HK-2 (cell line): ENCODE data around the gene CMSS1.

Source experiments
- DNase-seq: peaks from one replicate; pipeline ENCODE4 v3.0.0-alpha.2; 2018; ENCODE audit not compliant: unreplicated experiment

The CMSS1 gene

DNA sequence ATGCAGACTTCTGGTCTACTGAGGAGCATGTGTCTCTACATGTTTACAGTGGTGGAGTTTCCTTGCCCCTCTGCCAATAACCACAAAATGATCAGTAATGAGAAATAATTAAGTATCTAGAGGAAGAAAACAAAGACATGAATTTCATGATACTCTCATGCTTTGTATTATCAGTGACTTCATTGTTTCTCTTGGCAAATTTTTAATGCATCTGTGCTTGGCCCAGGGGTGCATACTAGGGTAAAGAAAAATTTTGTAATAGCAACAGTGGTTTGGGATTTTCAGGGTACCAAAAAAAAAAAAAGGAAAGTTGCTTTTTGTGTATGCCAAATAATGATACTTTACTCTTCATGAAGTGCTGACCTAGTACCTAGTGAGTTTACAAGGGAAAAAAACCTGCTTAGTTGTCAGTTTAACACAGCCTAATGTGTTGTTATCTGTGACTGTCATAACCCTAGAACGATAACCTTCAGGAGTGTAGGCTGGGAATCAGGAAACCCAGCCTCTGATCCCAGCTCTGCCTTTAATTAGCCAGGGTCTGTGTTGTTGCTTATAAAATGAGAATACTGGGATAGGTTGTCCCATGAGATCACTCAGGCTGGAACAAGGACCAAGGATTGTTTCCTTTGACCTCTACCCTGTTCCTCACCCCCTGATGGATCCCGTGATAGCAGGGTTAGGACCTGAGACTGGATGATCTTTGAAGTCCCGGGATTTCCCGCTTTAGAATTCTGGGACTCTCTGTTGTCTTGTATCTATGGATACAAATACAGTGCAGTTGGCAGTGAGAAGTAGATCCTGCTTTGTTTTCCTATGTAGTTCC lies 117.5 kb downstream of the CMSS1 start:
- no peak for DNase-seq

DNA sequence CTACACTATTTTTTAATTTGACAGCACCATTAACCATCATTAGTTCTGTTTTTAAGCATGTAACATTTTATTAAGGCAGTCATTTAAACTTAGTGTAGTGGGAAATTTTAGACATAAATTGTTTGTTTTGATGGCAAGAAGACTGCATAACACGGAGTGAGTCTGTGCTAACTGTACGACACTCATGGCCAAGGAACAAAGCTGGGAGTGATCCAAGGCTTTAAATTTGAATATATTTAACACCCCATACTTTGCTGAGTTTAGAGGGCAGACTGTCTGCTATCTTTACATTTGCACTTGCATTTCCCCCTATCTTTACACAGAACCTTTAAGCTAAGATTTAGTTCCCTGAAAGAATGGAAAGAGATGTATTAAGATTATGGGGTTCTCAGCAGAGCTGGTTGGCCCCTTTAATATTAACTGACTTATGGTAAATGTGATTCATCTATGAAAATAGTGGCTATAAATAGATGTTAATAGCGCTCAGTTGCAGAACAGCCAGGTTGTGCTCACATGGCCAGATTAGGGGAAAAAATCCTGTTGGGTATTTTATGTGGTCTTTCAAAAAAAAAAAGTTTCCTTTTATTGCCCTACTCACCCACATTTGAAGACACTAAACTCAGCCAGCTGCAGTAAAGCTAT lies 120.7 kb downstream of the CMSS1 start:
- DNase-seq, result no peak

DNA sequence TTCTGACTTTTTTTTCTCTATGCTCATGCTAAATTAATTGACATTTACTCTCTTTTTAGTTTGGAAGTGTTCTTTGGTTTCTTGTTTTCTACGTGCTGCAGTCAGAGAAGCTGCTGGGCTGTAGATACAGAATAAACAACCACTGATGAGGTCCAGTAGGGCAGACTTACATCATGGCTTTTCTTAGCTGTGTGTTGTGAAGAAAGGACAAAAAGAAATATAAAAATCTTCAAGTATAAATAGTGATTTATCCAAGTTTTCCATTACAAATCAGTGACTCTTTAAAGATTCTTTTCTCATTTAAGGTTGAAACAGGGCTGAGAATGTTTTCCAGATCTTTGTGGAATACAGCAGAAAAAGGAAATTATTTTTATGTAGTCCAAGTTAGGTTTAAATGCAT lies 122.2 kb downstream of the CMSS1 start:
- DNase-seq, result no peak

DNA sequence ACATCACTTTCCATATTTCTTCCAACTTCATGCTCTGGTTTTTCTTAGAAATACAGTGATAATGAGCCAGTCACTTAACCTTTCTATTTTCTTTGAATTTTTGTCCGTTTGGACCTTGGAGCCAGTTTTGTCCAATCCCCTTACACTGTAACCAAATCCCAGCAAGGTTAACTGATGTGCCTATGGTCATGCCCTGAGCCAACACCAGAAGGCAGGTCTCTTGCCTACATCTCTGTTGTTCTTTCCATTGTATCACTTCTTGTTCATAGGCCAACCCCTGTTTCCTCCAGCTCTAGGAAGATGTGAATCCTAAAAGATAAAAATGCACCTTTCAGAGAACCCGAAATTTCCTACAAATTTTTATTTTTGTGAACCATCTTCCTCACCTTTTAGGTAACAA lies 122.7 kb downstream of the CMSS1 start:
- DNase-seq, result no peak

DNA sequence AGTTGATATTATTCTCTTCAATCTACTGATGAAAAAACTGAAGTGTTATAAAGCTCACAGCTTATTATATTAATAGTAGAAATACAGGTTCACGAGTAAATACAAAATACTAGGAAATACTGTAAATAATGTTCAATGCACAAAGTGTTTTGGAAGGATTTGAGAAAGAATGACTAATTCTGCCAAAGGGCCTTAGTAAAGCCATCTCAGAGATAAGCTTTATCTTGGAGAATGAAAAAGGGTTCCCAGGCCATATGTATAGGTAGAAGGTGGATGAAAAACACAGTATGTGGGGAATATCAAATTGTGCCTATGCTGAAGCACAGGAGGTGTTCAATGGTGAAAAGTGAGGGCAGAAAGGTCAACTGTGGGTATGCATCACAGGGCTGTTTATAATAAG lies 123.5 kb downstream of the CMSS1 start:
- DNase-seq, result no peak

DNA sequence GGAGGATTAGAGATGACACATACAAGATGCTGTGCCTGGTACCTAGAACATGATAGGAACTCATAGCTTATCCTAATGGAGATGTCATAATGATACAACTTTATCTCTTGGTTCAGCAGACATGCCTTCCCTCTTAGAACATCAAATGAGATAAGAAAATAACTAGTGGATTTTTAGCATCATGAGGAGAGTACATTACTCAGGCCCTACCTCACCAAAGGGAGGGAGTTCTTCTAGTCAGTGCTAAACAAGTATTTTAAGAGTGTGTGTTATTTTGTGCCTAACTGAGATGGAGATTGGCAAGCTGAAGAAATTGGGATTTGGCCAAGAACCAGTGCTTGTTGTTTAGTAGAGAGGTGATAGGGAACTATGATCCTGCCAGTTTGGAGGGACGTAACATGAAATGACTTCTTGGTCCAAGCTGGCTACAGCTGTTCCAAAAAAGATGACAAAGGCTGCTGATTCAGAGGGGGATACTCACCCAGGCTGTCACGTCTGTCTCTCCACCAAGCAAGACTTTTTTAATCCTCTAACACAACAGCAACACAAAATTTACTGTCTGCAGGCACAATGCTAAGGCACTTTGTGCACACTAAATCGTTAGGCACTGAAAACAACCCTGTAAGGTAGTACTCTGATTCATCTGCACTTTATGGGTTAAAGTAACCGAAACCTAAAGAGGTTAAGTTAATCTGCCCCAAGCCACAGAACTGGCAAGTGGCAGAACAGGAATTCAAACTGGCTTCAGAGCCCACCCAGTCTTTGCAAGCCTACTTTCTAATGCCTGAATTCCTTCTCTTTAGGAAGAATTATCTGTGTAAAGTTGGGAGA lies 126.5 kb downstream of the CMSS1 start:
- no peak for DNase-seq

DNA sequence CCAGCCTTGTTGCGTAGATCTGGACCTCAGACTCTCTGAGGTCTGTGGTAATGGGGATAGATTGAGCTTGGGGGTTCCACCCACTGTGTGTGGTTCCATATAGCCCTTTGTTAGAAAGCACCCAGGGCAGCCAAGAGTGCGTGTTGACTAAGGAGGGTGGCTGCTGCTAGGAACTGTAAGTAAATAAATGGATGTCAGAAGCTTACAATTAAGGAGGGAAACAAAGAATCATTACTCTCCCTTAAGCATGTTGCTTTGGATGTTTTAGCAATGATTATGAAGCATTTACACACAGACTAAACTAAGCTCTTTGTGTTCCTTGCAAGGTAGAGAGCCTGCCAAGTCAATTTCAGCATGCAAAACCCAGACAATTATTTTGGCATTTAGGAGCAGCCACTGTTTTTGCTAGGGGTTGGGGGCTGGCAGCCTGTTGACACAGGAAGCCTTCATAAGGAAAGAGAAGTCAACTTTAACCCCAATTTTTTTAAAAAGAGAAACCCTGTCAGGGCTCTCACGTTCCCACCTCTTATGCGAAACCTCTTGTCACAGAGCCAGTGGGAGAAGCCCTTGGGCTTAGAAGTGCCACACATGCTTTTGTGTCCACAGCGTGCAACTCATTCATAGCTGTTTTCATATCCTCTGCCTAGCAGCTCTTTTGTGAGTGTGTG lies 127.8 kb downstream of the CMSS1 start:
- DNase-seq, result no peak

DNA sequence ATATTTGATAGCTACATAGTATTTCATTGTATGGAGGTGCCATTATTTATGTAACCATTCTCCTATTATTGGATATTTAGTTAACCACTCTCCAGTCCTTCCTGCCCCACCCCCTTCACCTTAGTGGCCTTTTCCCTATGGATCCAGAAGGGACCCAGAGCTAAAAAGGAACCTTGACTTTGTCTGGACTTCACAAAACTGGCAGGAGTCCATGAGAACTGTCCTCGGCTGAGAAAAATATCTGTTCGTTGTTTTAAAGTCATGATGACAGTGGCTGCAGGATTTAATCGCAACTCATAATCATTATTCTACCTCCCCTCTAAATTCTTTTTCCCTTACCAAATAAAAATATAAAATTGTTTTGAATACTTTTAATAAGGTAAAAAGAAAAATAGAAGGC lies 129.7 kb downstream of the CMSS1 start:
- DNase-seq, result no peak

DNA sequence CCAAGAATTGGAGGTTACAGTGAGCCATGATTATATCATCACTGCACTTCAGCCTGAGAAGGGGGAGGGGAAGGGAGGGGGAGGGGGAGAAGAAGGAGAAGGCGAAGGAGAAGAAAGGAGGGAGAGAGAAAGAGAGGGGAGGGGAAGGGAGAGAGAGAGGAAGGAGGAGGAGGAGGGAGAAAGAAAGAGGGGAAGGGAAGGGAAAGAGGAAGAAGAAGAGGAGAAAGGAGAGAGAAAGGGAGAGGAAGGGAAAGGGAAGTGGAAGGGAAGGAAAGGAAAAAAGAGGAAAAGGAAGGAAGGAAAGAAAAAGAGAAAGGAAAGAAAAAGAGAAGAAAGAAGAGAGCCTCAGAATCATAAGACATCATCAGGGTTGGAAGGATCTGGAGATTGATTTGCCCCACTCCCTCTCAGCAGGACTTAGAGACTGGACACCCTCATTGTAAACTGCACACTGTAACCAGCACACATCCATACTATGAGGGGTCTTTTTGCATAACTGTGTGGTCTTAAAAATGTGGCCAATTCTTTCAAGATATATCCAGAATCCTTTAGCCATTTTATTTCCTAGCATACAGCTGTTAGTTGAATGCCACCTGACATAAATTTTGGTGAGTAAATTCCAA lies 130.9 kb downstream of the CMSS1 start:
- no peak for DNase-seq

DNA sequence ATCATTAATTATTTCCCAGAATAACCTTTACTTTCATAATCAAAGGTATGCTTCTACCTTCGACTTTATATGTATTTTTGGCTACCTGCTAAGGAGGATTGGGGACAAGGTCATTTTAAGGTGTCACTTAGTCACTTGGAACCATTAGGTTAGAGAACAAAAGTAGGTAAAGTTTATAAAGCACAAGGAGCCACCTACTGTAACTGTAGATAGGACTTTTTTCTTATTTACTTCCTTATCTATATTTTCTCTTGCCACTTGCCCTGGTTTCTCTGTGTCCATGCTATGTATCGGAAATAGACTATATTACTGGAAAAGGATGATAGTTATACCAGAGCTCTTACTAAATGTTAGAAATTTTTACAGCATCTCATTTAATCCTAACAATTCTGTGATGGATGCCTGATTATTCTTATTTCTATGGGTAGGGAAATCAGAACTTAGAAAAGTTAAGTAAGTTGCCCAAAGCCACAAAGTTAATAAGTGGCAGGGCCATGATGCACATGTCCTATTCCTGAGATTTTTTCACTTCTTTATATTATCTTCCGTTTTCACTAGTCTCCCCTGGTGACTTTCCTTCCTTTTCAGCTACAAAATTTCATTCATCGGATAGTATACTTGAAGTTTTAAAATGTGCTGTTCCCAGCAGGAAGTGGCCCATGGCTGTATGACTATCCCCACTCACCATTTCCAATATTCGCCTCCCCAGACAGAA lies 132.5 kb downstream of the CMSS1 start:
- DNase-seq, result no peak

DNA sequence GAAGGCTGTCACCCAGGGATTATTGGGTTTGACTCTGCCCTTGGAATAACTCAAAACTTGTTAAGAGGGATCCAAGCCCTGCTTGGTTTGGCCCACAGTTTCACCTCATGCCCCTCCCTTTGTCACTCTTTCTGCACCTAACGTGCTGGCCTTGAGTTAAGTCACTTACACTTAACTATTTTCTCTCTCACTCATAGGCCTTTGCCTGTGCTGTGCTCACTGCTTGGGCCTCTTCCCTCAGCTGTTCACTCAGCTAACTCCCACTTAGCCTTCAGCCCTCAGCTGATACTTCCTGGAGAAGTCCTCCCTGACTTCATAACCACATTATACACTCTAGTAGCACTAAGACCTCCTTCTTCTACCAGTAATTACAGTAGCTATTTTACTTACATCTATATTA lies 133.3 kb downstream of the CMSS1 start:
- peak; percentile 50 for DNase-seq

DNA sequence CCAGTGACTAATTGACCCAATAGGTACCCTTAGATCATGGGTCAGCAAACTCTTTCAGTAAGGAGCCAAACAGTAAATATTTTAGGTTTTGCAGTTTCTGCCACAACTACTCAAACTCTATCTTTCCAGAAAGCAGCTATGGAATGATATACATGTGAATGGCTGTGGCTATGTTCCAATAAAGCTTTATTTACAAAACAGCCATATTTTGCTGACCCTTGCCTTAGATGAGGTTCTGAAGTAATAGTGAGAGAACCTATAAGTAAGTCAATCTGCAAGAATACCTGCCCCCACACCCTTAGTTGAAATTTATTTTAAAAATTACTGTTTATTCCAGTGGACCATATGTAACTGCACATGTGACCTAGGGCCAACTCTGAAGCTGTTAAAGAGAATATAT lies 134.0 kb downstream of the CMSS1 start:
- DNase-seq, result no peak

DNA sequence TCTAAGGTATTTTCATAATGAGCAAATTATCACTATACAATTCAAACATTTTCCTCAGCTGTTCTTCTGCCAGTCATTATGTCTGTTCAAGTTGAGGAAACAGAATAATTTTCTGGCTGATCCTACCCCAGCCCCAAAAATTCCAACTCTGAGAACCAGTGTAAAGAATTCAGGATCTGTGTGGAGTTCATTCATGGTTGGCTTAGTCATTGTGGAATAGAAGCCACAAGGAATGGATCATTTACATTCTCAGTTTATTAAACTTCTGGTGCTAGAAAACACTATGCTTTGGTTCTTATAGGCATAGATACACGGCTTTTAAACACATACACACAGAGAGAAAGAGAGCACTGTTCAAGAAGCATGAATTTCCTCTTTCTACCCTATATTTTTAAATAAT lies 134.6 kb downstream of the CMSS1 start:
- peak; percentile 36 for DNase-seq

DNA sequence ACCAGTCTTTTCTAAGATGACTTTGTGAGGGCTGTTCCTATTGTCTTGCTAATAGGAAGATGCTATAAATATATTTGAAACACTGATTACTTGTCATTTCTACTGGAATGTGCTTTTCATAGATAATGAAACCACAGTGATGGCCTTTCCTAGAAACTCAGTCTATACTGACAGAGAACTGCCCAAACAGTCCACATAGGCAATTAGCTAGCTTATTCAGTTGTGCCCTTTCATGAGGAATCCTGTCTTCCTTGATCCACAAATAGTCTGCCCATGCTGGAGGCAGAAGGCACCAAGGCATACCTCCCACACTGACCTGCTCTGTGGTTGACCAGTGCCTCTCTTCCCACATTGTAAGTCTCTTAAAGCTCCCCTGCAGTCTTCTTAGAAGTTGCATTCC lies 135.9 kb downstream of the CMSS1 start:
- no peak for DNase-seq

DNA sequence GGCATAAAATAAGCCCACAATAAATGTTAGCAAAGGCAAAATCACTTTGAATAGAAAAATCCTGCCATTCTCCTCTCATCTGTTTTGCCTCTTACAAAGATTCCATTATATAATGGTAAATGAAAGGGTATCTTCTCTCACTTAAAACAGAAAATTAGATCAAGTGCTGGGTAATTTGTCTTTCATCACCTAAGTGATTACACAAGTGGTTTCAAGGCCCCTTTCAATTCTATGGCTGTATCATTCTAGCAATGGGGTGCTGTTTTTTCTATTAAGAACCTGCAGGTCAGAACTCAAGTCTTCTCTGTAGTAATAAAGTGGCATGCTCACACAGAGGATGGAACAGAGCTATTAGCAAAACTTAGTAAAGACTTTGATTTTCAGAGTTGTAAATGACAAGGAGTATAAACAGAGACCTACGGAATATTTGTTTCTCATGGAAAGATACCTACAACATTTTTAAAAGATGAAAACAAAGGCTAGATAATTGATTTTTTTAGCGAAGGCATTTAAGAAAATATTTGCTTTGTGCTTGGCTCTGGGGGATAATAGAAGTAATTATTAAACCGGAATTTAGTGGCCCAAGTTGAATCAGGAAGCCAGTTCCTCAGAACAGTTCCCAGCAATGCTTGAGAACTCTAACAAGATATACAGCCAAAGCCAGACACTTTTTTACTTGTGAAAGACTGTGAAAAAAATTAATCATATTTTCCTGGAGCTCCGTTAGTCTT lies 137.4 kb downstream of the CMSS1 start:
- no peak for DNase-seq

DNA sequence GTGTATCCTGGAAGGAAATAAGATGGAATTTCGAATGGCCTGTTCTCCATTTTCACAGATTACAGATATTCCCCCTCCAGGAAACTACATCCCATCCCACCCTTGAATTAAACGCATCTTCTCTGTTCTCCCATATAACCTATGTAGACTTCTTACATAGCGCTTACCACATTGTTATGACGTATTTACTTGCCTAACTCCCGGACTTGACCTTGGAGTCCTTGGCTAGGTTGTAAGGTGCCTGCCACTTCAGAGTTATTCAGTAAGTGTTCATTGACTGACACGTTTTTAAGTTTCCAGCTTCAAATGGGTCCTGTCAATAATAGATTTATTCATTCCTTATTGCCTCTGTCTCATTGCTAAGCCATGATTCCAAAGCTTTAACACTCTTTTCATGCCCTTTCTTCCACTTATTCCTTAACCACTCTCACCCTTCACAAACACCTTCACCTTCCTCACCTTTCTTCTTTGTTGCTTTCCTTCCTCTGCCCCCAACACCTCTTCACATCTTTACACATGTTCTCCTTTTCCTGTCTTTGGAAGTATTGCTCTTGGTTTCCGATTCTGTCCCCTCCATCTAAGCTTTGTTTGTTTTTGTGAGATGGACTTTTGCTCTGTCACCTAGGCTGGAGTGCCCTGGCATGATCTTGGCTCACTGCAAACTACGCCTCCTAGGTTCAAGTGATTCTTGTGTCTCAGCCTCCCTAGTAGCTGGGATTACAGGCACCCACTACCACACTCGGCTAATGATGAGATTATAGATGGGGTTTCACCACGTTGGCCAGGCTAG lies 138.3 kb downstream of the CMSS1 start:
- DNase-seq, result no peak

DNA sequence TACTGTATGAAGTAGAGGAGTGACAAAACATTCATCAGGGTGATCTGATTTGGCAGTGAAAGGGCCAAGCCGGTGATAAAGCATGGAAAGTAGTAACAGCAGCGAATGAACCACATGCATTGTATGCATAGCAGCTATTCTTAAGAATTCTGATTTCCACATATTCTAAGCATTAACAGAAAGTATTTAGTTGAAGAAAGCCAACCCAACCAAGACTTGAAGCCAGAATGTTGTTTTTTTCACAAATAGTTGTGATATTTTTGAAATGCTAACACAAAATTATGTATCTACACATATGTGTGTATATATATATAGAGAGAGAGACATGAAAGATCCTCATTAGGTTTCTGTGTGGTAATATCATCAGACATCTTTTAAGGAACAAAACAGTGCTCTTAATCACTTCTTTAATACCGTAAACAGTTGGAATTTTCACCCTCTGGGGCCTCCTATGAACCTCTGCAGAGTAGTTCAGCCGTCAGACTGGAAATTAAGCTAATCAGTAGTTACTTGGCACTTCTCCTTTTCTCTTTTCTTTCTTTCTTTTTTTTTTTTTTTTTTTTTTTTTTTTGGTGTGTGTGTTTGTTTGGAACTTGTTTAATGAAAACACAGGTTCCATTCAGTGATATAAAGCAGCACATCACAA lies 139.6 kb downstream of the CMSS1 start:
- no peak for DNase-seq

DNA sequence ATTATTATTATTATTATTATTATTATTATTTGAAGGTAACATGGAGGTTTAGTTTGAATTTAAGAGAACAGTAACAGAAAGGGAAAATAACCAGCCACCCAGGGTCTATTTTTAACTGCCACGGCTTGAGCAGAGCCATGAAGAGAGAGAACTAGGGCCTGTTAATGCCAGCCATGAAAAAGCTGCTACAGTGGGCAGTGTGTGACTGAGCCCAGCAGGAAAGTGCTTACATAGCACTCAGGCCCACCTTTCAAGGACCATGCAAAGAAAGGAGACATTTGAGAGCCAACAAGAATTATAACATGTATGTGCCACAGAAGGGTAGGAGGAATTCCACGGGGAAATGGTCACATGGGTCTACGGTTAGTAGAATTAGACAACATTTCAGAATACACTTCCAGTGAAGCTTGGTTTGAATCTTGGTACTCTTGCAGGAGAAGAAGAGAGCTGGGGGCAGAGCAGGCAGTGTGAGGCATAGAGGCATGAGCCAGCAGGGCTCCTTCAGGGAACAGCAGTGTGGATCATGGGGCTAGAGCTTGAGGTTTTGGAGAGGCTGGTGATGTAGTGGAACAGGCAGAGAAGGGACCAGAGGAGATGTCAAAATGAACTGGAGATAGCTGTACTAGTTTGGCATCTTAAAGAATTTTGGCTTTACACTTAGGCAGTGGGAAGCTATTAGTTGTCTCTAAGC lies 140.7 kb downstream of the CMSS1 start:
- DNase-seq, result no peak
